ENCODE data around the gene FRMD4A. TPM values are rescaled to one million over a fixed set of nuclear protein-coding genes. Genes with fewer than 3 reads are reported as not detected.

Gene FRMD4A
- total and polyA plus RNA-seq, 2 of the 4 experiments (the other 2 are of a cell fraction), result 30.3 to 68.8 TPM

DNA sequence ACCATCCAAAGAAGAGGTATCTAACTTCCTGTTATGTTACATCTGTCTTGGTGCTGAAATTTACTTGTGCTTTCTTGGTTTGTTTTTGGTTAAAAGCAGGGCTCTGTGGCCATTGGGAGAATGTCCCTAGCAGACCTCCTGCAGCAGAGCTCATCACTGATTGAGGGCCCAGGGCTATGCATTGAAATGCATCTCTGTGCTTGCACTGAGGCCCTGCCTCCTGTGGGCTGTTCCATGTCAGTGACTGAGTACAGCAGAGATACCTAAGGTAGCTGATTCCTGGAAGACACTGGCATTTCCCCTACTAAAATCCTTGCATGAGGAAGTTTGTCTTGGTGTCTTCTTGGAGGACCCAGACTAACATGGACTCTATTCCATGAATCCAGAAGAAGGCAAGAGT lies 213.9 kb downstream of the FRMD4A start:
- H3K9ac ChIP-seq (ENCODE audit: low read depth, low read length), result no peak overlapping the region
- H3K36me3 ChIP-seq (ENCODE audit: control insufficient read depth, insufficient read depth, low read length), result no peaks in the 10 kb centered on the region
- no peak overlapping the region for H2AK5ac ChIP-seq (ENCODE audit: low read depth, low read length)
- no peak overlapping the region for H2BK15ac ChIP-seq (ENCODE audit: low read depth, low read length)
- H3K4me1 ChIP-seq (ENCODE audit: control insufficient read depth, insufficient read depth, low read length), result no peaks in the 10 kb centered on the region
- no peaks in the 10 kb centered on the region for H3K9me3 ChIP-seq (ENCODE audit: control insufficient read depth, insufficient read depth, low read length)
- H2AK9ac ChIP-seq (replicated peaks; ENCODE audit: low read depth, low read length, poor library complexity), result no peak overlapping the region
- no peak overlapping the region for H3K18ac ChIP-seq (ENCODE audit: low read depth, low read length)
- intact Hi-C loops (cut with micrococcal nuclease), result no loop called here
- H2AFZ ChIP-seq (replicated peaks; ENCODE audit: low read length, poor library complexity), result no peak overlapping the region
- H3K23ac ChIP-seq (ENCODE audit: low read depth, low read length), result no peak overlapping the region
- no peaks in the 10 kb centered on the region for H3K79me1 ChIP-seq (ENCODE audit: low read depth in 1 of 2, low read length in 2 of 2)
- no peak overlapping the region for H4K8ac ChIP-seq (ENCODE audit: low read depth in 2 of 2, low read length in 2 of 2)
- no peak overlapping the region for H3K4me3 ChIP-seq (ENCODE audit: insufficient read depth, low read depth, low read length)
- H4K91ac ChIP-seq (ENCODE audit: insufficient read depth, low read depth, low read length), result no peak overlapping the region
- no peak overlapping the region for H3K4me2 ChIP-seq (ENCODE audit: low read depth, low read length)
- CTCF ChIA-PET, result interaction anchor here (1.0 kb wide), 1 partner anchor 23 kb away, joined by 3 read pairs; no protein-coding TSS in a partner anchor
- BruUV-seq (replicated peaks), result no TSS peak
- no peak overlapping the region for H2BK120ac ChIP-seq (ENCODE audit: low read depth, low read length)
- dilution Hi-C loops (cut with HindIII; ENCODE audit: low sequenced_read_pairs, unreplicated experiment), result no loop called here
- H2BK5ac ChIP-seq (ENCODE audit: low read depth, low read length, poor library complexity, severe bottlenecking), result no peak overlapping the region
- H3K9me1 ChIP-seq (ENCODE audit: insufficient read depth, low read length), result no peaks in the 10 kb centered on the region
- H3K4ac ChIP-seq (ENCODE audit: low read depth, low read length), result no peak overlapping the region
- no peak overlapping the region for H2BK20ac ChIP-seq (ENCODE audit: low read depth, low read length)
- H3K14ac ChIP-seq (replicated peaks; ENCODE audit: low read depth, low read length), result no peak overlapping the region
- no peak for ATAC-seq (ENCODE audit: low read depth)
- H4K20me1 ChIP-seq (ENCODE audit: insufficient read depth, low read length), result no peaks in the 10 kb centered on the region
- H3K27ac ChIP-seq (ENCODE audit: insufficient read depth, low read length), result no peak overlapping the region
- peaks cover 7% of the 10 kb centered on the region for H3K27me3 ChIP-seq (ENCODE audit: control insufficient read depth, insufficient read depth, low read length)
- in situ Hi-C loops (cut with MboI; ENCODE audit: low sequenced_read_pairs), result no loop called here
- no peak for DNase-seq
- no peak overlapping the region for H4K5ac ChIP-seq (ENCODE audit: low read depth, low read length)
- no peak overlapping the region for H3K56ac ChIP-seq (ENCODE audit: extremely low read depth, insufficient read depth, low read length)
- no peak for TF ChIP-seq RFX5 (IDR thresholded peaks at IDR 0.05; ENCODE audit: low read depth, low read length)
- TF ChIP-seq MXI1 (IDR thresholded peaks at IDR 0.05; ENCODE audit: borderline replicate concordance, low read depth, low read length), result no peak
- no peak for TF ChIP-seq CEBPB (IDR thresholded peaks at IDR 0.05; ENCODE audit: low read depth, low read length)
- no peak for TF ChIP-seq MAZ (IDR thresholded peaks at IDR 0.05; ENCODE audit: borderline replicate concordance, low read depth, low read length)
- TF ChIP-seq RAD21 (IDR thresholded peaks at IDR 0.05; ENCODE audit: low read length), result no peak
- no peak for TF ChIP-seq SMC3 (IDR thresholded peaks at IDR 0.05; ENCODE audit: low read depth, low read length)
- TF ChIP-seq RCOR1 (IDR thresholded peaks at IDR 0.05; ENCODE audit: insufficient replicate concordance, low read length), result no peak
- TF ChIP-seq, protein P1, sequence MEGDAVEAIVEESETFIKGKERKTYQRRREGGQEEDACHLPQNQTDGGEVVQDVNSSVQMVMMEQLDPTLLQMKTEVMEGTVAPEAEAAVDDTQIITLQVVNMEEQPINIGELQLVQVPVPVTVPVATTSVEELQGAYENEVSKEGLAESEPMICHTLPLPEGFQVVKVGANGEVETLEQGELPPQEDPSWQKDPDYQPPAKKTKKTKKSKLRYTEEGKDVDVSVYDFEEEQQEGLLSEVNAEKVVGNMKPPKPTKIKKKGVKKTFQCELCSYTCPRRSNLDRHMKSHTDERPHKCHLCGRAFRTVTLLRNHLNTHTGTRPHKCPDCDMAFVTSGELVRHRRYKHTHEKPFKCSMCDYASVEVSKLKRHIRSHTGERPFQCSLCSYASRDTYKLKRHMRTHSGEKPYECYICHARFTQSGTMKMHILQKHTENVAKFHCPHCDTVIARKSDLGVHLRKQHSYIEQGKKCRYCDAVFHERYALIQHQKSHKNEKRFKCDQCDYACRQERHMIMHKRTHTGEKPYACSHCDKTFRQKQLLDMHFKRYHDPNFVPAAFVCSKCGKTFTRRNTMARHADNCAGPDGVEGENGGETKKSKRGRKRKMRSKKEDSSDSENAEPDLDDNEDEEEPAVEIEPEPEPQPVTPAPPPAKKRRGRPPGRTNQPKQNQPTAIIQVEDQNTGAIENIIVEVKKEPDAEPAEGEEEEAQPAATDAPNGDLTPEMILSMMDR (conservative IDR thresholded peaks at IDR 0.05; ENCODE audit: low read depth, low read length), result no peak
- no peak for TF ChIP-seq MAFK (IDR thresholded peaks at IDR 0.05; ENCODE audit: low read depth, low read length)
- no peak for TF ChIP-seq FOS (IDR thresholded peaks at IDR 0.05; ENCODE audit: low read depth, low read length)
- no peak for TF ChIP-seq POLR2A (IDR thresholded peaks at IDR 0.05; ENCODE audit: low read depth, low read length)
- no peak for TF ChIP-seq CHD1 (IDR thresholded peaks at IDR 0.05; ENCODE audit: low read depth, low read length)
- TF ChIP-seq NFE2L2 (IDR thresholded peaks at IDR 0.05; ENCODE audit: low read depth, low read length), result no peak
- TF ChIP-seq BHLHE40 (IDR thresholded peaks at IDR 0.05; ENCODE audit: low read depth, low read length), result no peak
- TF ChIP-seq, protein P2, sequence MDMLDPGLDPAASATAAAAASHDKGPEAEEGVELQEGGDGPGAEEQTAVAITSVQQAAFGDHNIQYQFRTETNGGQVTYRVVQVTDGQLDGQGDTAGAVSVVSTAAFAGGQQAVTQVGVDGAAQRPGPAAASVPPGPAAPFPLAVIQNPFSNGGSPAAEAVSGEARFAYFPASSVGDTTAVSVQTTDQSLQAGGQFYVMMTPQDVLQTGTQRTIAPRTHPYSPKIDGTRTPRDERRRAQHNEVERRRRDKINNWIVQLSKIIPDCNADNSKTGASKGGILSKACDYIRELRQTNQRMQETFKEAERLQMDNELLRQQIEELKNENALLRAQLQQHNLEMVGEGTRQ (IDR thresholded peaks at IDR 0.05; ENCODE audit: low read depth, low read length), result no peak
- TF ChIP-seq, protein P3, sequence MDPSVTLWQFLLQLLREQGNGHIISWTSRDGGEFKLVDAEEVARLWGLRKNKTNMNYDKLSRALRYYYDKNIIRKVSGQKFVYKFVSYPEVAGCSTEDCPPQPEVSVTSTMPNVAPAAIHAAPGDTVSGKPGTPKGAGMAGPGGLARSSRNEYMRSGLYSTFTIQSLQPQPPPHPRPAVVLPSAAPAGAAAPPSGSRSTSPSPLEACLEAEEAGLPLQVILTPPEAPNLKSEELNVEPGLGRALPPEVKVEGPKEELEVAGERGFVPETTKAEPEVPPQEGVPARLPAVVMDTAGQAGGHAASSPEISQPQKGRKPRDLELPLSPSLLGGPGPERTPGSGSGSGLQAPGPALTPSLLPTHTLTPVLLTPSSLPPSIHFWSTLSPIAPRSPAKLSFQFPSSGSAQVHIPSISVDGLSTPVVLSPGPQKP (IDR thresholded peaks at IDR 0.05; ENCODE audit: borderline replicate concordance, low read depth, low read length), result no peak
- POLR2A ChIA-PET (ENCODE audit: unreplicated experiment), result no interaction called here

All from IMR-90 (cell line).